ENCODE results near the gene STMN1.
A peak's percentile ranks its signal among the peaks of the same experiment; 100 is the strongest.

Gene STMN1

DNA sequence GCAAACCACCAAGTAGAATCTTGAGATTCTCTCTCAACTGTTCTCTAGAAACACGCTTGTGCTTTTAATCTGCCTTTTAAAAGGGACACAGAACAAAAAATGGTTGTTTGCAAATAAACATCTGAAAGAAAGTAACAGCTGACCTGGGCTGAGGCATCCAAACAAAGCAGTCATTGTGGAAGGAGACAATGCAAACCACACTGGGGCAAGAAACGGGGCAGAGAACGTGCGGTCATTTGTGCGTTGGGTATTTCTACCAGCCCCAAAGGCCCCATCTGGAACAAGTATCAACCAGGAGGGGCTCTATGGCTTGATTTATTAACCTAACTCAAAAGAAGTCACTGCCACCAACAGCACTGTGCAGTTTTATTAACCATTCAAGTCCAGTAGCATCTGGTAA is 6.0 kb downstream of the STMN1 start:
- Histone ChIP-seq H3K4me1 (ENCODE audit: insufficient read depth, insufficient read length) (peaks cover 6% of the 10 kb centered on the region), H3K9me3 (ENCODE audit: insufficient read depth, low read length) (no peaks in the 10 kb centered on the region), H3K9ac (ENCODE audit: insufficient read length, low read depth) (no peak overlapping the region), H3K36me3 (ENCODE audit: insufficient read depth, insufficient read length, low read length) (peaks cover 74% of the 10 kb centered on the region), H3K4me3 (ENCODE audit: insufficient read length, low read depth) (no peak overlapping the region), H3K27me3 (ENCODE audit: insufficient read depth, insufficient read length) (no peaks in the 10 kb centered on the region)
- TF ChIP-seq ZNF274 (IDR thresholded peaks at IDR 0.05; ENCODE audit: low read depth, low read length), result no peak
- no peak for TF ChIP-seq YY1 (IDR thresholded peaks at IDR 0.05; ENCODE audit: insufficient read depth, insufficient read length)
- TF ChIP-seq SUZ12 (IDR thresholded peaks at IDR 0.05; ENCODE audit: extremely low read depth, insufficient read depth, insufficient read length), result no peak
- no peak for DNase-seq (ENCODE audit: low read depth, low spot score)

DNA sequence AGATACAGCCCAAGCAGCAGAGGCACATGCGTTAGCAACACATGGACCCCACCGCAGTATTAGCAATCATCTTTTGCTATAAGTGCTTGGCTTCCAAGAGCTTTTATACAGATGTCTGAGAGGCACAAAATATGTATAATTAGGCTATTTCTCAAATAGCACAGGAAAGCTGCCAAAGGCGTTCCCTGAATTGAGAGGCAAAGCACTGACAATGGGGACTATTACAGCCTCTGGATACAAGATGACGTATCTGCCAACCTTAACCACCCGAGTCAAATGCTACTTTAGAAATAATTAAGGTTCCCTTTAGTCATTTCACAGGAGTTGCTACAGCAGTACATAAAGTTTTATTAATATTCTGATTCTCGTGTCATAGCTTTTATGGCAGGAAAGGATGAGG is 6.4 kb downstream of the STMN1 start:
- Histone ChIP-seq H3K27me3 (ENCODE audit: insufficient read depth, insufficient read length) (no peaks in the 10 kb centered on the region), H3K9me3 (ENCODE audit: insufficient read depth, low read length) (no peaks in the 10 kb centered on the region), H3K4me1 (ENCODE audit: insufficient read depth, insufficient read length) (peaks cover 6% of the 10 kb centered on the region), H3K9ac (ENCODE audit: insufficient read length, low read depth) (no peak overlapping the region), H3K4me3 (ENCODE audit: insufficient read length, low read depth) (no peak overlapping the region), H3K36me3 (ENCODE audit: insufficient read depth, insufficient read length, low read length) (peaks cover 74% of the 10 kb centered on the region)
- DNase-seq (ENCODE audit: low read depth, low spot score), result no peak
- TF ChIP-seq ZNF274 (IDR thresholded peaks at IDR 0.05; ENCODE audit: low read depth, low read length) (no peak), SUZ12 (IDR thresholded peaks at IDR 0.05; ENCODE audit: extremely low read depth, insufficient read depth, insufficient read length) (no peak), YY1 (IDR thresholded peaks at IDR 0.05; ENCODE audit: insufficient read depth, insufficient read length) (no peak)

DNA sequence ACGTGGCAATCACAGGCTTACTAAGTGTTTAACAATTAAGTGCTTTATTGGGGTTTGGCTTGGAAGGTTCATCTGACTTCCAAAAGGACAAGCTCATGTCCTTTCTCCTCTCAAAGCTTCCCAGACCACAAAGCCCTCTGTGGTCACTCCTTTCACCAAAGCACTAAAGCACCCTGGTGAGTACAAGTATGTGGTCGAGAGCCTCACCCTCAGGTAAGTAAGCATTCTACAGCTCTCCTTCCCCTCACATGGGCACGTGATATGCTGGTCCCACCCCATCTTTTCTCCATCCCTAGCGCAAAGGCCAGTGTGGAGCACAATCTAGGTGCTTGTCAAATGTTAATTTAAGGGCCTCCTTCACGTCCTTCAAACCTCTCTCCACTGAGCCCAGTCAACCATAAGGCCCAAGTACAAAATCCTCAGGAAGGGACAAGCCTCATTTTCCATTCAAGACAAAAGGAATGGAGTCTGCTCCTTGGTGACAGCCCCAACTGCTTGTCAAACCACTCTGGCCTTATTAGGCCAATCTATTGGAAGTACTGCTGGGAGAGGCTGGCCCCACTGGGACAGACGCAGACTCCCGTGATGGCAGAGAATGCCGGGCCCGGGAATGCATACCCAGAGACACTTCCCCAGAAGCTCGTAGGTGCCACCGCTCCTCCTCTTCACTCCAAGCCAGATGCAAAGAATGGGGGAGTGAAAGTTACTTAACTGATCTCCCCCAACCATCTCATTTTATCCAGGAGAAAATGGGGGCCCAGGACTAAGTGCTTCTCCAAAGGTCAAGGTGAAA is 7.8 kb downstream of the STMN1 start:
- DNase-seq (ENCODE audit: low read depth, low spot score), result no peak
- Histone ChIP-seq H3K27me3 (ENCODE audit: insufficient read depth, insufficient read length) (no peaks in the 10 kb centered on the region), H3K4me3 (ENCODE audit: insufficient read length, low read depth) (no peak overlapping the region), H3K4me1 (ENCODE audit: insufficient read depth, insufficient read length) (peaks cover 6% of the 10 kb centered on the region), H3K9me3 (ENCODE audit: insufficient read depth, low read length) (no peaks in the 10 kb centered on the region), H3K9ac (ENCODE audit: insufficient read length, low read depth) (no peak overlapping the region), H3K36me3 (ENCODE audit: insufficient read depth, insufficient read length, low read length) (peaks cover 62% of the 10 kb centered on the region)
- TF ChIP-seq ZNF274 (IDR thresholded peaks at IDR 0.05; ENCODE audit: low read depth, low read length) (no peak), SUZ12 (IDR thresholded peaks at IDR 0.05; ENCODE audit: extremely low read depth, insufficient read depth, insufficient read length) (no peak), YY1 (IDR thresholded peaks at IDR 0.05; ENCODE audit: insufficient read depth, insufficient read length) (no peak)

DNA sequence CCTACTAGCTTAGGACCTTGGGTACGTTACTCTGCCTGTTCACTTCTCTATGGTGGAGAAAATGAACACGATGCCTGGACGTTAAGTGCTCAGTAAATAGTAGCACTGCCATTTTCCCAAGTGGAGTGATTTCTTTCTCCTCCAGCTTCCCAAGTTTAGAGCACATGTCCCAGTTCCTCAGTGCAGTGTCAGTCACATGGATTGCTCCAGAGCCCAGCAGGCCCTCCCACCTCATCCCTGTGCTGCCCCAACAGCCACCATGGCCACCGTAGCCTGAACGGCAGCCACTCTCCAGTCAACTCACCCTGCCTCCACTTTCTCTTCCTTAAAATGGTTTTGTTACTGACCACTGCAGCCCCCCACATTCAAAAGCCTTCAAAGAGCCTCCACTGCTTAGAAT is 8.5 kb downstream of the STMN1 start:
- no peak for TF ChIP-seq SUZ12 (IDR thresholded peaks at IDR 0.05; ENCODE audit: extremely low read depth, insufficient read depth, insufficient read length)
- no peak for TF ChIP-seq ZNF274 (IDR thresholded peaks at IDR 0.05; ENCODE audit: low read depth, low read length)
- TF ChIP-seq YY1 (IDR thresholded peaks at IDR 0.05; ENCODE audit: insufficient read depth, insufficient read length), result no peak
- H3K4me1 ChIP-seq (ENCODE audit: insufficient read depth, insufficient read length), result peaks cover 6% of the 10 kb centered on the region
- peaks cover 56% of the 10 kb centered on the region for H3K36me3 ChIP-seq (ENCODE audit: insufficient read depth, insufficient read length, low read length)
- H3K27me3 ChIP-seq (ENCODE audit: insufficient read depth, insufficient read length), result no peaks in the 10 kb centered on the region
- no peak for DNase-seq (ENCODE audit: low read depth, low spot score)
- H3K9me3 ChIP-seq (ENCODE audit: insufficient read depth, low read length), result no peaks in the 10 kb centered on the region
- H3K9ac ChIP-seq (ENCODE audit: insufficient read length, low read depth), result no peak overlapping the region
- H3K4me3 ChIP-seq (ENCODE audit: insufficient read length, low read depth), result no peak overlapping the region

DNA sequence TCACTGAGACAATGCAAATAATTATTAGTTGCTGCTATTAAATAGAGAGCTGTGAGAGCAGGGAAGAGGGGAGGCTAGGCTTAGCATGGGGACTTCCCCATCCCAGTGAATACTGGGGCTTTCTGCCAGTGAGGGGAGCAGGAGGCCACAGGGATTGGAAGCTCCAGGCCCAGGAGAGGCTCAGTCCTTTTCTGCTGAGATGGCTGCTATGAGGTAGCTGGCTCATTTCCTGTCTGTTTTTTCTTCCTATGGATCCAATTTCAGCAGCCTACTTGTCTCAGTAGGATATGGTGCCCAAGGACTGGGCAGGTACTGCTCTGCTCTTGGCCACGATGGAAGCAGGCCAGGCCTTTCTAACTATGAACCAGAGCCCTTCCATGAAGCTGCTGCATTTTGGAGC is 10.0 kb downstream of the STMN1 start:
- Histone ChIP-seq H3K9me3 (ENCODE audit: insufficient read depth, low read length) (no peaks in the 10 kb centered on the region), H3K9ac (ENCODE audit: insufficient read length, low read depth) (no peak overlapping the region), H3K27me3 (ENCODE audit: insufficient read depth, insufficient read length) (no peaks in the 10 kb centered on the region), H3K4me1 (ENCODE audit: insufficient read depth, insufficient read length) (peaks cover 11% of the 10 kb centered on the region), H3K36me3 (ENCODE audit: insufficient read depth, insufficient read length, low read length) (peaks cover 41% of the 10 kb centered on the region), H3K4me3 (ENCODE audit: insufficient read length, low read depth) (no peak overlapping the region)
- no peak for DNase-seq (ENCODE audit: low read depth, low spot score)
- TF ChIP-seq YY1 (IDR thresholded peaks at IDR 0.05; ENCODE audit: insufficient read depth, insufficient read length), result no peak
- TF ChIP-seq ZNF274 (IDR thresholded peaks at IDR 0.05; ENCODE audit: low read depth, low read length), result no peak
- no peak for TF ChIP-seq SUZ12 (IDR thresholded peaks at IDR 0.05; ENCODE audit: extremely low read depth, insufficient read depth, insufficient read length)

DNA sequence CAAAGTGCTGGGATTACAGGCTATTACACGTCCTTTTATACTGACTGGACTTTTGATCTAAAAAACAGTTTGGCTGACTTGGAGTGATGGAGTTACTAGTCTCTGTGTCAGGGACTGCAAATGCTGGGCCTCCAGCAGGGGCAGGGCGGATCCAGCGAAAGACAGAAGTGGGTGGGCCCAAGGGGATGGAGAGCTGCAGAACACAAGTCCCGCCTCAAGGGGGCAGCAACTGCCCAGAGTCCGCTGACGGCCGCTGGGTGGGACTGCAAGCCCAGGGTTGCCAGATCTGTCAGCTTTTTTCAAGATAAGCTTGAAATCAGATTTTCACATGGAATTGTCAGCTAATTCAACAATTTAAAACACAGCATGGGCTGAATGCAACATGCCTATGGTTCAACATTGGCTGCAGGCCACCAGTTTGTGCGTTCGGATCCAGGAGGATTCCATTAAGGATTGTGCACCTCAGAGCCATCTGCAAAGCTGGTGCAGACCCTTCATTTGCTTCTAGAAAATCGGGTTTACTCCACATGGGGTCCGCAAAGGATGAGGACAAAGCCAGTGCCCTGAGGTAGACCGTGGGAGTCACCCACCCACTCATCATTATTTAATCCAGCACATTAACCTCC is 10.7 kb downstream of the STMN1 start:
- Histone ChIP-seq H3K9ac (ENCODE audit: insufficient read length, low read depth) (no peak overlapping the region), H3K27me3 (ENCODE audit: insufficient read depth, insufficient read length) (no peaks in the 10 kb centered on the region), H3K4me3 (ENCODE audit: insufficient read length, low read depth) (no peak overlapping the region), H3K9me3 (ENCODE audit: insufficient read depth, low read length) (no peaks in the 10 kb centered on the region), H3K4me1 (ENCODE audit: insufficient read depth, insufficient read length) (peaks cover 11% of the 10 kb centered on the region), H3K36me3 (ENCODE audit: insufficient read depth, insufficient read length, low read length) (peaks cover 33% of the 10 kb centered on the region)
- DNase-seq (ENCODE audit: low read depth, low spot score), result peak; percentile 96
- TF ChIP-seq YY1 (IDR thresholded peaks at IDR 0.05; ENCODE audit: insufficient read depth, insufficient read length) (no peak), SUZ12 (IDR thresholded peaks at IDR 0.05; ENCODE audit: extremely low read depth, insufficient read depth, insufficient read length) (no peak), ZNF274 (IDR thresholded peaks at IDR 0.05; ENCODE audit: low read depth, low read length) (no peak)

DNA sequence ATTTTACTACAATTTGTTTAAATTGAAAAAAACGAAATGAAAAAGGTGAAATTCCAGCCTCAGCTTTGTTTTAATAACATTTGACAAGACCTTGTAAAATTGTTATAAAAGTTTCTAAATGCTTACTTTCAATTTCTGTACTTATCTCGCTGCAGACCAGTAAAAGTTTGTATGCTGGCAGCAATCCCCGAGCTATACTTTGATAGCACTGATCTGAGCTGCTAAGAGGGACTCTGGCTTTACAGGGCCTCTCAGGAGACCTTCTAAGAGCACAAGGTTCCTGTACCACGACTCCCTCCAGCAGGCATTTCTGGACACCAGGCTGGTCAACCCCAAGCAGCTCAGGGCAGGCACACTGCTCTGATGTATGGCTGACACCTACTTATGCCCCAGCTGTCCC is 13.1 kb downstream of the STMN1 start:
- Histone ChIP-seq H3K9ac (ENCODE audit: insufficient read length, low read depth) (no peak overlapping the region), H3K4me1 (ENCODE audit: insufficient read depth, insufficient read length) (peaks cover 18% of the 10 kb centered on the region), H3K4me3 (ENCODE audit: insufficient read length, low read depth) (no peak overlapping the region), H3K9me3 (ENCODE audit: insufficient read depth, low read length) (no peaks in the 10 kb centered on the region), H3K27me3 (ENCODE audit: insufficient read depth, insufficient read length) (no peaks in the 10 kb centered on the region), H3K36me3 (ENCODE audit: insufficient read depth, insufficient read length, low read length) (peaks cover 9% of the 10 kb centered on the region)
- no peak for TF ChIP-seq YY1 (IDR thresholded peaks at IDR 0.05; ENCODE audit: insufficient read depth, insufficient read length)
- no peak for TF ChIP-seq SUZ12 (IDR thresholded peaks at IDR 0.05; ENCODE audit: extremely low read depth, insufficient read depth, insufficient read length)
- TF ChIP-seq ZNF274 (IDR thresholded peaks at IDR 0.05; ENCODE audit: low read depth, low read length), result no peak
- DNase-seq (ENCODE audit: low read depth, low spot score), result no peak

Data from NT2/D1 (cell line).